Activated T-cell treated with anti-CD3 and anti-CD28 coated beads, Interleukin-2, amount 50 U/mL, for 1 hour (primary cell): ENCODE measurements around the gene MAZ.
"Not testable (repeated sequence)": the region's sequence is repeated elsewhere in the genome, so short reads cannot be mapped to it uniquely, and the experiment has no call there.

Experiments
- DNase-seq: peaks from one replicate; pipeline ENCODE4 v3.0.0-alpha.2; 2020

MAZ gene

DNA sequence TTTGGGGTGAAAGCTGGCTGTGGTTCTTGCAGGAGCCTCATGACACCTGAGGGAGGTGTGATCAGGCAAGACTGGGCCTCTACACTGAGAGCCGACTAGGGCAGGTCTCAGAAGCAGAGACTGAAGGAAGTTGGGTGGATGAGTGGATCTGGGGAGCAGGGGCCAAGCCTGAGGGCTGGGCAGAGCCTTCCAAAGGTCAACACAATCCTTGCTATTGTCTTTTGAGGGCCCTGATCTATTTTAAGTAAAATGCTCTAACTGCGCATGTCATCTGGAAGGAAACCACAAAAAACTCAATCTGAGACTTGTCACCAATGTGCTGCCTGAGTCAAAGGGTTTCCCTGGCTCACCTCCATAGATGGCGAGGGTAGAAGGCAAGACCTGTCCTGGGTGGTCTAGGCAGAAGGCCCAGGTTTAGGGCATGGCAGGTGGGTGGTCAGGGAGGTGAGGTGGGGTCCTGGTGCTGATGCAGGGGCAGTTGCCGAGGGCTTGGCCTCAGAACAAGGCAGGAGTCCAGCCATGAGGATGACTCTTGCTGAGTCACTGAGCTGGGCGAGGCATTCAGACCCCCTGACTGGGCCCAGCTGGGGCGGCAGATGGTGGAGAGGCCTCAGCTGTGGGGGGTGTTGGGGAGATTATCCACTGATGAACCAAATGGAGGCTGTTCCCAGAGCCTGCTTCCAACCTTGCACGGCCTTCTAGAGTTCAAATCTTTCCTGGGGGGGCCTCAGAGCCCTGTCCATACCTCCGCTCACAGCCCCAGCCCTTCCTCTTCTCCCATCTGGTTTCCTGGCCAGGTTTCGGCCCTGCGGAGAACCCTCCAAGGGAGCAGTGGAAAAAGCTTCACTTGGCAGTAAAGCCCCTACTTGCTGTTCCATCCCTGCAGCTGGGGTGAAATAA, 19.1 kb downstream of the MAZ start:
- DNase-seq, result peak; percentile 40

DNA sequence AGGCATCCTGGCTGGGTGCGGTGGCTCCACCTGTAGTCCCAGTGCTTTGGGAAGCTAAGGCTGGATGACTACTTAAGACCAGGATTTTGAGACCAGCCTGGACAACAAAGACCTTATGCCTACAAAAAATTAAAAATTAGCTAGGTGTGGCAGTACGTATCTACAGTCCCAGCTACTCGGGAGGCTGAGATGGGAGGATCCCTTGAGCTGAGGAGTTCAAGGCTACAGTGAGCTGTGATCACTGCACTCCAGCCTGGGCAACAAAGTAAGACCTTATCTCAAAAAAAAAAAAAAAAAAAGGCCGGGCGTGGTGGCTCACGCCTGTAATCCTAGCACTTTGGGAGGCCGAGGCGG, 20.0 kb downstream of the MAZ start:
- no peak for DNase-seq

DNA sequence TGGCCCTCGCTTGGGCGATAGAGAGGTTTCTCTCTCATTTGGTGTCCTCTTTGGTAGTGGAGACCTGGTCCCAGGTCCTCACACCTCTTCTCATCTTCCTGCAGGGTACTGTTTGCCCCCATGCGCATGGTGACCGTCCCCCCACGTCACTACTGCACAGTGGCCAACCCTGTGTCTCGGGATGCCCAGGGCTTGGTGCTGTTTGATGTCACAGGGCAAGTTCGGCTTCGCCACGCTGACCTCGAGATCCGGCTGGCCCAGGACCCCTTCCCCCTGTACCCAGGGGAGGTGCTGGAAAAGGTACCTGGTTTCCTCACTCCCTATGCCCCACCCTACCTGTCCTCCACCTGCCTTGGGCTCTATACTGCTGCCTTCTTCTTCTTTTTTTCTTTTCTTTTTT, 24.4 kb downstream of the MAZ start:
- DNase-seq, result no peak

DNA sequence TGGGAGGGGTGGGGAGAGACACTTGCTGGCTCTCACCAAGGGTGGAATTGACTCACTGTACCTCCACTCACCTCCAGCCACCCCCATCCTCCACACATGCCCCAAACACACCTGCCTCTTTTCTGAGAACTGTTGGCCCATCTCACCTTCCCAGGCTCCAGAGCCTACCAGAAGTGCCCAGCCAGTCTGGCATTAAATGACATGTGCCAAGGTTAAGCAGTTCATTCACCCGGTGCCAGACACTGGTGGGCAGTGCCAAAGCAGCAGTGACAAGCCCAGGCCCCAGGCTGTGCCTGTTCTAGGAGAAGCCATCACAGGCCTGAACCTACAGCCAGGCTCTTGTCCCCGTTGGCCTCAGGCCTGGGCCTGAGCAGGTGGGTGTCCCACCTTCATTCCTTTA, 25.2 kb downstream of the MAZ start:
- DNase-seq, result no peak

DNA sequence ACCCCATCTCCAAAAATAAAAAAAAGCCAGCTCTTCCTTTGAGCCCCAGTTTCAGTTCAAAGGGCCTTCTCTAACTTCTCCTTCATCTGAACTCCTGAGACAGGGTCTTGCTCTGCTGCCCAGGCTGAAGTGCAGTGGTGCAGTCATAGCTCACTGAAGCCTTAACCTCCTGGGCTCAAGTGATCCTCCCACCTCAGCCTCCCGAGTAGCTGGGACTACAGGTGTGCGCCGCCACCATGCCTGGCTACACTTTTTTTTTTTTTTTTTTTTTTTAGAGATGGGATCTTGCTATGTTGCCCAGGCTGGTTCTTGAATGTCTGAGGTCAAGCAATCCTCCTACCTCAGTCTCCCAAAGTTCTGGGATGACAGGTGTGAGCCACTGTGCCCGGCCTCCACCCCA, 26.9 kb downstream of the MAZ start:
- not testable (repeated sequence) for DNase-seq

DNA sequence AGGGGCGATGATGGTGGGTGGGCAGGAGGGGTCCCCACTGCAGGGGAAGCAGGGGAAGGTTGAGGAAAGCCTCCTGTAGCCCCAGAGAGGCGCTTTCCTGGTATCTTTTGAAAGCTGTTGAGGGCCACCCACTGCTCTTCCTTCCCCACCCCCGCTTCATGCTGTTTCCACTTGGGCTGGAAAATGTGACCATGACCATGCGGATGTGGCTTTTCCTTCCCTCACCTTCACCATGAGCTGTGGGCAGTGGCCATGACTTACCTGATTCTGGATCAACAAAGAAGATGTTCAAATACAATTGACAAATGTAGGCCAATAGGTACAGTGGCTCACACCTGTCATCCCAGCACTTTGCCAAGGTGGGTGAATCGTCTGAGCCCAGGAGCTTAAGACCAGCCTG, 27.8 kb downstream of the MAZ start:
- DNase-seq, result no peak

DNA sequence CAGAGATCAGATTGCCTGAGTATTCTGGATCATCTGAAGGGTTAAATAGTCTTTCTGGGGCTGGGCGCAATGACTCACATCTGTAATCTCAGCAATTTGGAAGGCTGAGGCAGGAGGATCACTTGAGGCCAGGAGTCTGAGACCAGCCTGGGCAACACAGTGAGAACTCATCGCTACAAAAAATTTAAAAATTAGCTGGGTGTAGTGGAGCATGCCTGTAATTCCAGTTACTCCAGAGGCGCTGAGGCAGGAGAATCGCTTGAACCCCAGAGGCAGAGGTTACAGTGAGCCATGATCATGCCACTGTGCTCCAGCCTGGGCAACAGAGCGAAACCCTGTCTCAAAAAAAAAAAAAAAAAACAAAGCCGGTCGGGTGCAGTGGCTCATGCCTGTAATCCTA, 29.6 kb downstream of the MAZ start:
- DNase-seq, result no peak

DNA sequence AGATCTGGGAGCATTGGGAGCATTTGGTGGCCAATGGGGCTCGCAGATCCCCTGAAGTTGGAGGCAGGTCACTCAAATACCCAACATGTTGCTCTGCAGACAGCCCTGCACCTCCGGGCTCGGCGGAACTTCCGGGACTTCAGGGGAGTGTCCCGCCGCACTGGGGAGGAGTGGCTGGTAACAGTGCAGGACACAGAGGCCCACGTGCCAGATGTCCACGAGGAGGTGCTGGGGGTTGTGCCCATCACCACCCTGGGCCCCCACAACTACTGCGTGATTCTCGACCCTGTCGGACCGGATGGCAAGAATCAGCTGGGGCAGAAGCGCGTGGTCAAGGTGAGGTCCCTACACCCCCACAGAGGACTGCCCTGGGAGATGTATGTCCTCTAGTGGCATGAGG, 30.3 kb downstream of the MAZ start:
- no peak for DNase-seq

DNA sequence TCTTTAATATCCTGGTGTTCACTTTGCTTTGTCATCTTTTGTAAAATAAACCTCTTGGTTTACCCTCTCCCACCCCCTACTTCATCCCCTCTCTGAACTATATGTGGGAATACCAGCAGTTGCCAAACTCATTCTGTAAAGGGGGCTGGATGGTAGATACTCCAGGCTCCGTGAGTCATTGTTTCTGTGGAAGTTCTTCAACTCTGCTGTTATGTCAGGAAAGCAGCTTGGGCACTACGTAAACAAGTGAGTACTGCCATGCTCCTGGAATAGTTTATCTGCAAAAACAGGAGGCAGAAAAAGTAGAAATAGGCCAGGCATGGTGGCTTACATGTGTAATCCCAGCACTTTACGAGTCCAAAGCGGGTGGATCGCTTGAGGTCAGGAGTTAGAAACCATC, 31.5 kb downstream of the MAZ start:
- no peak for DNase-seq

DNA sequence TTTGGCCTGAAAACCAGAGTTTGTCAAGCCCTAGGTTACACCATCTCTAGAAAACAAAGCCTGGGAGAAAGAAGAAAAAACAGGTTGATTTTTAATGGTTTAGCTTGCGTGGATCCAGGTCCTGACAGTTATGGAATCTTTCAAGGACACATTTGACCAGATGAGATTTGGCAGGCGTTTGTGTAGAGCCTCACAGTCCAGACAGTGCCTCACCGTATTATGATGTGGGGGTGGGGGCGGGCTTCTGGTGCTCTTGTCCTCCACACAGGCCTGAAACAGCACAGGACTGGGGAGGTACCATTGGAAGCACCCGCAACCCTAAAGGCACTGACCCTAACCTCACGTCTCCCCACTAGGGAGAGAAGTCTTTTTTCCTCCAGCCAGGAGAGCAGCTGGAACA, 33.5 kb downstream of the MAZ start:
- DNase-seq, result no peak

DNA sequence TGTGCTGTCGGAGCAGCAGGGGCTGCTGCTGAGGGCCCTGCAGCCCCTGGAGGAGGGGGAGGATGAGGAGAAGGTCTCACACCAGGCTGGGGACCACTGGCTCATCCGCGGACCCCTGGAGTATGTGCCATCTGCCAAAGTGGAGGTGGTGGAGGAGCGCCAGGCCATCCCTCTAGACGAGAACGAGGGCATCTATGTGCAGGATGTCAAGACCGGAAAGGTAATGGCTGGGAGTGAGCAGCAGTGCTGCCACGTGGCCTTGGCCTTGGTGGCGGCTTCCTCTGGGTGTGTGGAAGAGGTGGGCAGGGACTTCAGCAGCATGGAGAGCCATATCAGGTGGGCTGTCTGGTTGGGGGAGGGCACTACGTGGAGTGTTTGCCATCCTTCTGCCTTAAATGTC, 33.9 kb downstream of the MAZ start:
- no peak for DNase-seq

DNA sequence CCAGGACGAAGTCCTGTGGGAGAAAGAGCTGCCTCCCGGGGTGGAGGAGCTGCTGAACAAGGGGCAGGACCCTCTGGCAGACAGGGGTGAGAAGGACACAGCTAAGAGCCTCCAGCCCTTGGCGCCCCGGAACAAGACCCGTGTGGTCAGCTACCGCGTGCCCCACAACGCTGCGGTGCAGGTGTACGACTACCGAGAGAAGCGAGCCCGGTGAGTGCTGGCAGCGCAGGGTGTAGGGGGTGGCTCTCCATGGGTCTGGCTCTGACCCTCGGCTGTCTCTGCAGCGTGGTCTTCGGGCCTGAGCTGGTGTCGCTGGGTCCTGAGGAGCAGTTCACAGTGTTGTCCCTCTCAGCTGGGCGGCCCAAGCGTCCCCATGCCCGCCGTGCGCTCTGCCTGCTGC, 35.3 kb downstream of the MAZ start:
- no peak for DNase-seq

DNA sequence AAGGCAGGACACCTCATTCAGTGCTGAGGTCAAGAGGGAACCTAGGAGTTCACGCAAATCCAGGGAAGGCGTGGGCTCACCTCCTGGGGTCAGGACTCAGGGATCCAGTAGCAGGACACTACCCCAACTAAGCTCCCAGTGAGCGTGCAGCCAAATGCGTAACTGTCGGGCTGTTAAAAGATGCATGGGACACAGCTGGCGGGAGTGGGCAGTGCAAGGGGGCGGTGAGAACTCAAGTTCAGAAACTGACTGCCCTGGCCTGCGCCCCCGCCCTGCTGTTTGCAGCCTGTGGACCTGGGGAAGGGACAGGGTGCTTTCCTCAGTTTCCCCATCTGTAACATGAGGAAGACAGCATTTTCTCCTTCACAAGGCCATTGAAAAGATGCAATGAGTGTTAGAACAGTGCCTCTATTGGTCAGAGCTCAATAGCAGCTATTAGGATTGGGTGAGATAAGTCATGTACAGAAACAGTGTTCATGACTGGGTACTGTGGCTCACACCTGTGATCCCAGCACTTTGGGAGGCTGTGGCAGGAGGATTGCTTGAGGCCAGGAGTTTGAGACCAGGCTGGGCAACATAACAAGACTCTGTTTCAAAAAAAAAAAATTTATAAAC, 36.5 kb downstream of the MAZ start:
- DNase-seq, result no peak

DNA sequence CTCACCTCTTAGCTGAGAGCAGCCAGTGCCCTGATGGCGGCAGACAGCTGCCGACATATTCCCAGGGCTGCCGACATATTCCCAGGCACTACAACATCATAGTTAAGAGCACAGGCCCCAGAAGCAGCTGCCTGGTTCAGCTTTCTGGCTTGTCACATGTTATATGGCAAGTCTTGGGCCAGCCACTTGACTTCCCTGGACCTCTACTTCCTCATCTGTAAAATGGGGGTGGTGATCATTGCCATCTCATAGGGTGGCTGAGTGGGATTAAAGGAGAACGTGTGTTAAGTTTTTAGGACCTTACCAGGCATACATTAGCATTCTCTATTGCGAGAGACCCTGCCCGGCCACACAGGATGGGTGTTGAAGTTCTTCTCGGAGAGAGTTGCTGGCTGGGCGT, 37.6 kb downstream of the MAZ start:
- DNase-seq, result no peak

DNA sequence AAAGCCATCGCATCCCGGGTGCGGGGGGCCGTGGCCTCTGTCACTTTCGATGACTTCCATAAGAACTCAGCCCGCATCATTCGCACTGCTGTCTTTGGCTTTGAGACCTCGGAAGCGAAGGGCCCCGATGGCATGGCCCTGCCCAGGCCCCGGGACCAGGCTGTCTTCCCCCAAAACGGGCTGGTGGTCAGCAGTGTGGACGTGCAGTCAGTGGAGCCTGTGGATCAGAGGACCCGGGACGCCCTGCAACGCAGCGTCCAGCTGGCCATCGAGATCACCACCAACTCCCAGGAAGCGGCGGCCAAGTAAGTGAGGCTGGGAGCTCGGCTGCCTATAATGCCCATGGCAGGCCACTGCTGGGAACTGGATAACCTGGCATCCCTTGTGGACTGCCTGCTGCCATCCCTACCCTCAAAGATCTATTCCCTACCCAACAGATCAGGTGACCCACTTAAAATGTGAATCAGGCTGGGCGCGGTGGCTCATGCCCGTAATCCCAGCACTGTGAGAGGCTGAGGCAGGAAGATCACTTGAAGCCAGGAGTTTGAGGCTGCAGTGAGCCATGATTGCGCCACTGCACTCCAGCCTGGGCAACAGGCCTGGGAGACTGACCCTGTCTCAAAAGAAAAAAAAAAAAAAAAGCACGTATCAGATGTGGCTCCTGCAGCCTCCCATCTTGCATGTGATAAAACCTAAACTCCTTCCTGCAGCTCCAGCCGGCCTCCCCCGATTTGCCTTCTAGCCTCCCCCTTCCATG, 38.4 kb downstream of the MAZ start:
- no peak for DNase-seq

DNA sequence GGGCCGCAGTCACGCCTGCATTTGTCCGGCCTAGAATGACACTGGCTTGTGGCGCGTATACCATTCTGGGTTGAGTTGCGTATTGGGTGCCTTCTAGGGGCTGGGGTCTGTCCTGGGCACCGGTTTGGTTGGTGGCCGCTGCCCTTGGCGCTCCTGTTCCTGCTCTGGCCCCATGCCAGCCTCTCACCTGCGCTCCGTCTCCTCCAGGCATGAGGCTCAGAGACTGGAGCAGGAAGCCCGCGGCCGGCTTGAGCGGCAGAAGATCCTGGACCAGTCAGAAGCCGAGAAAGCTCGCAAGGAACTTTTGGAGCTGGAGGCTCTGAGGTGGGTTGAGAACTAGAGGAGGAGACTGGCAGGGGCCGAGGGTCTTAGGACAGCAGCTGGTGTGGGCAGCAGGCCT, 39.3 kb downstream of the MAZ start:
- no peak for DNase-seq

DNA sequence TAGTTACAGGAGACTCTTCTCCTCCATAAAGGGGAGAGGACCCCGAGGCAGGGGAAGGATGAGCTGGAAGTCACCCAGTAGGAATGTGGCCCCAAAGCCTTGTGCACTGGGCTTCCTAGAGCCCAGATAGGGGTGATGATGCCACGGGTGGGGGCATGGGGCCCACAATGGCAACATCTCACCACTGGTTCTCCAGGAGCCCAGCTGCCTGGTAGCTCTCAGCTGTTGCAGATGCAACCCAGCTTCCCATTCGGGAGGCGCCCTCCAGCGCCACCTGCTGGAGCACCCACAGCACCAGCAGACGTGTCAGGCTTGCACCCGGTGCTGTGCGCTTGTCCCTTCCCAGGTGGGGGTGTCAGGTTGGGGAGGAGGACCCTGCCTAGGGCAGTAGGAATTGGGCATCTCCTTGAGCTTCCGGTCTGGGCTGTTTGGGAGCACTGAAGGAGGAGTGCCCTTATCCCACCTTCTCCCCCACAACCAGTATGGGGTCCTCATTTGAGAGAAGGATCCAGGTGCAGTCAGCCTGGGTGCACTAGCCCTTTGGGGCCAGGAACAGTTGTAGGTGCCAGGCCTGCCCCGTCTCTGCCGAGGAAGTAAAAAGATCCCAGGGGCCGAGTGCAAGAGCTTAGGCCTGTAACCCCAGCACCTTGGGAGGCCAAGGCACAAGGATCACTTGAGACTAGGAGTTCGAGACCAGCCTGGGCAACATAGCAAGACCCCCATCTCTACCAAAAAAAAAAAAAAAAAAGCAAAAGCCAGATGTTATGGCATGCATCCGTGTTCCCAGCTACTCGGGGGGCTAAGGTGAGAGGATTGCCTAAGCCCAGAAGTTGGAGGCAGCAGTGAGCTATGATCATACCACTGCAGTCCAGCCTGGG, 42.3 kb downstream of the MAZ start:
- peak; percentile 85 for DNase-seq

DNA sequence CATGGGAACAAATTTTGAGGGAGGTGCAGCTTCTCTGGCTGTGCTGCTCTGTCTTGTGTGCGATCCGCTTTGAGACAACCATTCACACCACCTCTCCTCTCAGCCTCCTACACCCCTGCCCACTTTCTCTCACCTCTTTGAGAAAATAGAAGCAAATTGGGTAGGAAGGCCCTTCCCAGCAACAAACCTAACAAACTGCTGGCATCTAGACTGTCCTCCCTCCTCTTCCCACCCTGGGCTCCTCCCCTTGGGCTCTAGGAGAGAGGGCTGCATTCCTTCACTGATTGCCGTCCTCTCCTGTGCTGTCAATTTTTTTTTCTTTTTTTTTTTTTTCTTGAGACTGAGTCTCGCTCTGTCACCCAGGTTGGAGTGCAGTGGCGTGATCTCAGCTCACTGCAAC, 43.2 kb downstream of the MAZ start:
- no peak for DNase-seq

DNA sequence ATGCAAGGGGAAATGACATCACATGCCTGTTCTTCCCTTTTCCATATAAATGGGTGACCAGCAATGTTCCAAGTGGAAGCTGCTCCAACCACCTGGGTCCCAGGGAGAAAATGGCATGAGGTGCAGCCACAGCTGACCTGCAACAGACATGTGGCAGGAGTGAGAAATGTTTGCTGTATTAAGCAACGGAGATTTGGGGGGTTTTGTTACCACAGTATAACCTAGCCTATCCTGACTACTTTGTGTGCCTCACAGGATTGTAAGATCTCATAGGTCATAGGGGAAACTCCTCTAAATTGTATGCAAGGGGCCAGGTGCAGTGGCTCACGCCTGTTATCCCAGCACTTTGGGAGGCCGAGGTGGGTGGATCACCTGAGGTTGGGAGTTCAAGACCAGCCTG, 44.7 kb downstream of the MAZ start:
- DNase-seq, result no peak

DNA sequence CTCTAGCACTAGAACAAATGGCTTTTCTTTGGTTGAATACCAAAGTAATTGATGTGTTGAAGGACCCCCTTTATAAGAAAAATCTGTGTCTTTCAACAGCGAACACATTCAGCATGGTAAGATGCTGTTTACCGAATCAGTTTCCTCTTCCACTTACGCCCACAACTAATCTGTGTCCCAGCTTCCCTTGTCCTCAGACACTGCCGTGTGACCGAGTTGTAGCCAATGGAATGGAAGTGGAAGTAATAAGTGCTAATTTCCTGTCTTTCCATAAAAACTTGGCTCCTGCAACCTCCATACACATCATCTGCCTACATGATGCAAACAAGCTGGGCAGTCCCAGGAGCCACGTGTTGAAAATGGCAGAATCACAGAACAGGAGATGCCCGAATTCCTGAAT, 46.3 kb downstream of the MAZ start:
- DNase-seq, result no peak

DNA sequence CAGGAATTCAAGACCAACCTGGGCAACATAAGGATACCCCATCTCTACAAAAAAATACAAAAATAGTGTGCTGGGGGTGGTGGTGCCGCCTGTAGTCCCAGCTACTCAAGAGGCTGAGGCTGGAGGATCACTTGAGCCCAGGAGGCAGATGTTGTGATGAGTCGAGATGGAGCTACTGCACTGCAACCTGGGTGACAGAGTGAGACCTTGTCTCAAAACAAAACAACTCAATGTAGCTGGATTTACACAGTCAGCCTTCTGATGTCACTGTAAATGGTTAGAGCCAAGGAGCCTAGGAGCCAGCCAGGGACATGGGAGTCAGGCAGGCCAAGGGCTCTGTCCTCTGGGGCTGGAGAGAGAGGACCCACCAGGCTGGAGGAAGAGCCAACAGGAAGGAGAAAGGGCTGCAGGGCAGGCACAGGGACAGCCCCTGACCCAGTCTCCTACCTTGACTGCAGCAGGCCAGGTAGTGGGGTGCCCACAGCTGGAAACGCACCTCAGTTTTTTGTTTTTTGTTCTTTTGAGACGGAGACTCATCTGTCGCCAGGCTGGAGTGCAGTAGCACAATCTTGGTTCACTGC, 48.3 kb downstream of the MAZ start:
- no peak for DNase-seq

DNA sequence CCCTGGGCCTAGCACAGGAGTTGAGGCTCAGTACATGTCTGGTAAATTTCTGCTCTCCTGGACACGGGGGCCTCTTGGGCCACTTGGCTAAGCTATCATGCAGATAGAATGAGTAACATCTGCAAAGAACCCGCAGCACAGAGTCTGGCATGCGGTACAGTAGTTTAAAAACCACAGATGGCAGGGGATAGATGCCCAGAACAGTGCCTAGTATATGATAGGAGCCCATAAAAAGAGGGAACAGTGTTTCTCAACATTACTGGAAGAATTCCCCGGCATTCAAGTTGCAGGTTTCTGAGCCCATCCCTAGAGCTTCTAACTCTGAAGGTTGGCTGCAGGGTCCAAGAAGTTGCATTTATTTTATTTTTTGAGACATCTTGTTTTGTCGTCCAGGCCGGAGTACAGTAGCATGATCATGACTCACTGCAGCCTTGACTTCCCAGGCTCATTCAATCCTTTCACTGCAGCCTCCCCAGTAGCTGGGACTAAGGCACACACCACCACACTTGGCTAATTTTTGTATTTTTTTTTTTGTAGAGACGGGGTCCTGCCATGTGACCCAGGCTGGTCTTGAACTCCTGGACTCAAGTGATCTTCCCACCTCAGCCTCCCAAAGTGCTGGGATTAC, 50.9 kb downstream of the MAZ start:
- DNase-seq, result no peak
